Pulmonary artery endothelial cell (primary cell): ENCODE results near the gene ACVRL1. TPM values are rescaled to one million over a fixed set of nuclear protein-coding genes. Genes with fewer than 3 reads are reported as not detected.

ENCODE experiments used
- DNase-seq: peaks from one replicate; pipeline ENCODE4 v3.0.0-alpha.2; 2011; ENCODE audit warnings: low read depth, low spot score
- total RNA-seq: library from RNA; depleted of rRNA; stranded (reverse); fragments of >200 nt; gene quantifications from 2 replicates; pipeline ENCODE4 v1.2.3, GENCODE V29; 2014

The ACVRL1 gene
- total RNA-seq, 1 donor from 2014 or later, result 664 TPM

- no peak for DNase-seq
These were observed 8.6 kb downstream of the ACVRL1 start for GRCh38 chr12:51915951-51916350.

DNA sequence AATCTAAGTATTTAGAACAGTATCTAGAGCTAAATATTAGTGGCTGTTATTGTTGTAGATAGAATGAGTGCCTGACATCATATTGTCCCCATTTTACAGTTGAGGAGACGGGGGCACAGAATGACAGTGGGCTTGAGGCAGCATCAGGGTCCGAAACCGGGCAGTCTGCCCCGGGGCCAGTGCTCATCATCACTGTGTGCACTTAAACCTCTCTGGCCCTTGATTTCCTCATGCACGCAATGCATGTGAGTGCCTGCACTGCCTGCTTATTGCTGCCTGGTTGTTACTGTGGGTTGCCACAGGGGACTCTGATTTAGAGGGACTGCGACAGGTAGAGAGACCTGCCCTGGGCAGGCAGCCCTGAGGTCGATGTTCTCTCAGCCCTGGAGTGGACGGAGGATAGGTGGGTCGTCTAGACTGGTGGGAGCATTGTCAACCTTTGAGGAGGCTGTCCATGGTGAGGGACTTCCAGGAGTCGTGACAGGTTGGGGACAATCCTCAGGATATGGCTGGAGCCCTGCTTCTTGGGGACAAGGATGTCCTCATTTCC, 9.8 kb downstream of the ACVRL1 start:
- DNase-seq, result no peak

GRCh38 chr12:51917746-51918453, 10.6 kb downstream of the ACVRL1 start:
- no peak for DNase-seq

GRCh38 chr12:51920046-51920445, 12.7 kb downstream of the ACVRL1 start:
- no peak for DNase-seq

DNA sequence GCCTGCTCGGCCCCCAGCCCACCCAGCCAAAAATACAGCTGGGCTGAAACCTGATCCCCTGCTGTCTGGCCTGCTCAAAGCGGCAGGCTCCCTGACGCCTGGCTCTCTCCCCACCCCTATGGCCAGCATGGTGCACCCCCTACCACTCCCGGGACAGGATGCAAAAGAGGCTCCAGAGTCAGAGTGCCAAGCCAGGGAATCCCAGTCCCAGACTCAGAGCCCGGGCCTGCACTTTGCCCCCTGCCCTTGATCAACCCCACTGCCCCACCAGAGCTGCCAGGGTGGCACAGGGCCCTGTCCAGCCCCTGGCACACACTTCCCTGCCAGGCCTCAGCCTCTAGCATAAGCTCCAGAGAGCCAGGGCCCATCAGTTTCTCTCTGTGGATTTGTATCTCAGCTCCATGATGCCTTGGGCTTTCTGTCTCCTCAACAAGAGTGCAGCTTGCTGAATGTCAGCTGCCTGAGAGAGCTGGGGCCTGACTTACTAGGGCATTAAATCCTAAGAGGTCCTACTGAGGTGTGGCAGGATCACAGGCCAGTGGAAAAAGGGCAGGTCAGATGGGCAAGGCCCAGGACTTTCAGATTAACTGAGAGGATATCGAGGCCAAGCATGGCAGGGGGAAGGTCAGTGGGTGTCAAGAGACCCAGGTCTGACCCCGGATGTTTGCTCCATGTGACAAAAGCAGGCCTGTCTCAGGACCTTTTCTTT, 13.9 kb downstream of the ACVRL1 start:
- no peak for DNase-seq

- DNase-seq, result no peak
These were observed 14.8 kb downstream of the ACVRL1 start for GRCh38 chr12:51922146-51922545.

DNA sequence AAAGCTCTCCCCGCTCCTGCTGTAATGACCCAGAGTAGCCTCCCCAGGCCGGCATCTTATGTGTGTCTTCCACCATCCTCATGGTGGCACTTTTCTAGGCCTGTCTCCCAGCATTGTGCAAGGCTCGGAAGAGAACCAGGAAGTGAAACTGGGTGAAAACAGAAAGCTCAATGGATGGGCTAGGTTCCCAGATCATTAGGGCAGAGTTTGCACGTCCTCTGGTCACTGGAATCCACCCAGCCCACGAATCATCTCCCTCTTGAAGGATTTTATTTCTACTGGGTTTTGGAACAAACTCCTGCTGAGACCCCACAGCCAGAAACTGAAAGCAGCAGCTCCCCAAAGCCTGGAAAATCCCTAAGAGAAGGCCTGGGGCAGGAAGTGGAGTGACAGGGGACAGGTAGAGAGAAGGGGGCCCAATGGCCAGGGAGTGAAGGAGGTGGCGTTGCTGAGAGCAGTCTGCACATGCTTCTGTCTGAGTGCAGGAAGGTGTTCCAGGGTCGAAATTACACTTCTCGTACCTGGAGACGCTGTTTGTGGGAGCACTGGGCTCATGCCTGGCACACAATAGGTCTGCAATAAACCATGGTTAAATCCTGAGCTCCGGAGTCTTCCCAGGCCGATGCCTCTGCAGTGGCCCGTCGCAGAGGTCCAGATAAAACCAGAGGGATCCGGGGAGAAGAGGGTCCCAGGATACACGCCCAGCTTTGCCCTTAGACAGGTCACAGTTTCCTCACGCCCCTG, 15.6 kb downstream of the ACVRL1 start:
- DNase-seq, result no peak

DNA sequence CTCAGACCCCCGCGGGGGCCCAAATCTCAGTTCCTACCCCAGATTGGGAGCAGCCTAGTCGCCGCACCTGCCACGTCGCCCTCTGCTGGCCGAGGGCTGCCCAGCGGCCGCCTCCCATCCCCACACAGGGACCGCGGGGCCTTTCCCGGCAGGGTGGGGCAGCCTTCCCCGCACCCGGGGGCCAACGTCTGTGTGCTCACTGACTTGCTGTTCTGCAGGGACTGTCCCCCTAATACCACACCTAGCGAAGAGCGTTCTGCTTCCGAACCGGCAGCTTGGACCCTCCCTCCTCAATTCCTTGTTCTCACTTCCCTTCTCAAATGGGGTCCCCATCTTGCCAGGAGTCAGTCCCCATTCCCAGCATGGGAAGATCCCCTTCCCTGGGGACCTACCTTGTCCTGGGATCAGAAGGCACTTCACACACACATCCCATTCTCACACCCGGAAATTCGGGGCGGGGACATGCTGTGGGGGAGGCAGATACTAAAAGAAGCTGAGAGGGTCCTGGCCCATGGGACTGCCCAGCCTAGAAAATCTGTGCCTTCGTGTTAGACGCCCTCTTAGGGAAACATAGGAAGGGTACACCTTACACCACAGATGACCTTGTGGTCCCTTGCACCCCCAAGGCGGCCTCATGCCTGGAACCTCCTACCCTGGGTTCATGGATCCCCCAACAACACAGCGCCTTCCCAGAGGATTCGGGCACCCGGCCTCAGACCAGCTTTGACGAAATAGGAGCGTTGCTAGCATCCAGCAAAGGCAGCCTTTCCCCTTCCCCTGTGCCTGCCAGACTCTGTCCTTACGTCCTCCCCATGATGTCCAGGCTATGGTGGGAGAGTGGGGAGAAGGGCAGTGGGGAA, 16.4 kb downstream of the ACVRL1 start:
- DNase-seq, result no peak

DNA sequence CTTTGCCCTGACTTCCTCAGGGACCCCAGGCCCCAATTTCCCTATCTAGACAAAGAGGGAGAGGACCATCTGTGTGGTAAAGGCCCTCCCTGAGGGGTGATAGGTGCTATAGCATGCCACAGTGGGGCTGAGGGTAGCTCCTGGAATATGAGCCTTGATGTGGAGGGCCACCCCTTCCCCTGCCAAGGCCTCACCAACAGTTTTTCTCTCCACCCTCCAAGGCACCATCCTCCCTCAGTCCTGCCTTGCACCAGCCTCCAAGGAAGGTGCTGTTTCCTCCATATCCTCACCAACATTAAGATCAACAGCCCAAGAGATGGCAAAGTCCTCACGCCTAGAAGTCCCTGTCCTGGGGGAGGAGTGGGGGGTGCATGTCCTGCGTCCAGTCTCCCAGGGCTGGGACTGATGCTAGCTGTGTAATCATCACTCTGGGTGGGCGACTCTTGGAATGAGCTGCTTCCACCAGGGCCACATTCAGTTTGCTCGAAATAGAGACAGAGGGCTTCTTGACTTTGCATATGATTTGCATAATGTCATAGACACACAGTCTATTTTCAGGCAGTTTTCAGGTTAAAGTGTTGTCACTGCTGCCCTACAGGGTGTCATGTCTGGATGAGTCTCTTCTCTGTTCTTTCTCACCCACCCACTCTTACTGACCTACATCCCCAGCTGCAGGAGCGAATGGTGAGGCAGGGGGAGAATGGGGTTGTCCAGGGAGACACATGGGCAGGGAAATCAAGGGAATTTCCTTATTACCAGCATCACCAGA, 17.4 kb downstream of the ACVRL1 start:
- DNase-seq, result no peak

DNA sequence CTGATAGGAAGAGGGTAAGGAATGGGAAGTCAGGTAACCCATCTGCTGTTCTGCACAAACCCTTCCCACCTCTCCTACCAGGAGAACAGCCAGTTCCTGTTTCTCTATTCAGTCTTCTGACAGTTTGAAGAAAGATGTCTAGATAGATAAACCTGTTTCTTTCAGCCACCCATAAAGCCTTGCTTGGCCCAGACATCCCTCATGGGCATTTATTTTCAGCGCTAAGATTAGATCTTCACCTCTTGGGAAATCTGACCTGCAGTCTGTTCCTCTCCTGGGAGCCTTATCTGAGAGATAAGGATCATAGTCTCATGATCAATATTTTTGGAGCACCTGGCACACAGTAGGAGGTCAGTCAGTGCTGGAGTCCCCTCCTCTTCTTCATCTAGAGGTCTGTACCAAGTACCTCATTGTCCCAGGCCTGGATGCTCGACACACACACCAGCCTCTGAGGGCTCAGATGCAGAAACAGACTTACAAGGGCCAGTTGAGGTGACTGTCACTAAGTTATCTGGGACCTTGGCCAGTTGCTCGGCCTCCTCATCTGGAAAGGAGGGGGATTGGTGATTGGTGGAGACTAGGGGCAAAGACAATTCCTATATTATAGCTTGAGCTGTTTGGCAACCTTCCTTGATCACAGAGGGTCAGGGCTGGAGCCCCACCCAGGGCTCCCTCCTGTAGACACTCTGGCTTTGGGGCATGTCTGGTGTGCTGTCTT, 18.2 kb downstream of the ACVRL1 start:
- DNase-seq, result no peak

DNA sequence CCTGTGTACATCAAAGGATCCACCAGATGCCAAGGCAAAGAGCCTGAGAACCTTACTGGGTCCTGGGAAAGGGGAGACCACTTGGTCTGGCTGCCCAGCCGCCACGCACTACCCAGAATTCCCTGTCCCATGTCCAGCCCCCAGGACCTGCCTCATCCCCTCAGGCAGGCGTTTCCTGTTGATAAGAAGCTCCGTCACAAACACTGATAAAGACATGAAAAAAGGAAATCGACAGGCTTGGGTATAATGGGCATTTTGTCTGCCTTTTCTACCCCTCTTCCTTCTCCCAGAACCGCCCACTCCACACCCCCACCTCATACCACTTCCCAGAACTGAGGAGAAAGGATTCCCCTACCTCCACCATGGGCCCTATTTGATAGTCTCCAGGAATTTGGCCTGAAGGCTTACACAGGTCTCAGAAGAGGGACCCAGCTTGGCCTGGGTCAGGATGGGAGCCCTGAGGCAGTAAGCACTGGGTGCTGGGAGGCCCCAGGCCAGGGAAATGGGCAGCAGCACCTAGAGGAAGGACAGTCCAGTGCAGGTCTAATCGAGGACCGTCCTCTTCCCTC, 18.8 kb downstream of the ACVRL1 start:
- DNase-seq, result peak; percentile 94

DNA sequence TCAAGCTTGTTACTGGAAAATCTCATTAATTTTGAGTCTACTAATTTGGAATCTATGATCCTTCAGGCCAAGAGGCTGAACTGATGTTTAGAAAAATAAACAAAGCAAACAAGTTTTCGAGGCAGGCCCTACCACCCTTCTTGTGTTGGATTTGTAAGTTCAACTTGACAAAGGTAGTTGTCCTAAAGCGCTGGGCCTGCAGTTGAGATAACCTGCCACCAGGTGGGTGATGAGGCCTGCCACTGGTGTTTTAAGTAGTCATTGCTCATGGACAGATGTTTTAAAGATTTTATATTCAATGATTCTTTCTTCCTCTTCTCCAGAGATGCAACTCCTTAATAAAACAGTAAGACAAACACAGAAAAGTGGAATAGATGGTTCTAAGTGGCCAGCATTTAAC, 19.4 kb downstream of the ACVRL1 start:
- peak; percentile 45 for DNase-seq

DNA sequence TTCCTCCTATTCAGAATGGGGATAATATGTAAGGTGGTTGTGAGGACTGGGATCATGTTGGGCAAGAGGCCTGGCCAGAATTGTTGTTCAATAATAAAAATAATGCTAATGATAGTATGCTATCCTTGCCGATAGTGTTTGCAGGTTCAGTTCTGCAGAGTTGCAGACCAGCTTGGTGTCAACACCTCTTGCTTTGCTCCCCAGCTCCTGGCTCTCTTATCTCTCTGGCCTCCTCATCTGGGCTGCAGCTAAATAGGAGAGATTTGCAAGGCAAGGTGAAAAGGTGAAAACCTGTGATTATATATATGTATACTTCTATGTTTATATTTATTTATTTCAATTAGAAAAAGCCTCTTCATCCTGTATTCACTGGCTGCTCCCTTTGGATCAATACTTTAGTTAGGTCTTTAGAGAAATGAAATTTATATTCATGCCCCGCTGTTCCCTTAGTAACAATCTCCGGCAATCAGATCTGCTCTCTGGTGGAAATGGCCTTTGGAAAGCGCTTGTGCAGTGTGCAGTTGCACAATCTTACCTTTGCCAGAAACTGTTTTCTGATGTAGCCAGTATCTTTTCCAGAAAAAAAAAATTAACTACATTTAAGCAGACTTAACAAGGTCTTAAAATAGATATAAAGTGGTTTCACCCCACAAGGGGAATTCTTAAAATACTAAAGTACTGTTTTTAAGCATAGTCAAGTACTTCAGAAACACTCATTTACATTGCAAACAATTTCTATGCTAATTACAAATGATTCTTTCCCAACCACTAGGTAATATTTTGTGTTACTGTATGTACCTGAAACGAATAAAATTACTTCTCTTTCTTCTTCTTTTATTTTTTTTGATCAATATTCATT, 25.1 kb downstream of the ACVRL1 start:
- DNase-seq, result no peak

- no peak for DNase-seq
These were observed 26.8 kb downstream of the ACVRL1 start for GRCh38 chr12:51934080-51934479.

DNA sequence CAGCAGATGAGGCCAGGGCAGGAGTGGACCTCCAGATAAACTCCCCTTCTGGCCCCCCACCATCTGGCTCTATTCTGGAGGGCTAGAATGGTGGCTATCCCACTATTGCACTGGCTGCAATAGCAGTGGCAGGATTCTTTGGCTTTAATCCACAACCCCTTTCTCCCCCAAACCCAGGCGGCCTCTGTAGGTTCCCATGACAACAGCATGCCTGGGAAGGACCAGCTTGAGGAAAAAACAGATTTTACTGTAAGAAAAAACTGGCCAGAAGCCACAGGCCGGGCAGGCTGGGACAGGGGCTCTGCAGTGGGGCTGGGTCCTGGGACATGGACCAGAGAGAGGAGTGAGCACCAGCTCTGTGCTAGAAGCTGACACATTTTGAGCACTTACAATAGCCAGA, 30.6 kb downstream of the ACVRL1 start:
- DNase-seq, result no peak

- DNase-seq, result no peak
These were observed 31.4 kb downstream of the ACVRL1 start for GRCh38 chr12:51938726-51939125.

GRCh38 chr12:51941011-51941581, 33.8 kb downstream of the ACVRL1 start:
- no peak for DNase-seq

DNA sequence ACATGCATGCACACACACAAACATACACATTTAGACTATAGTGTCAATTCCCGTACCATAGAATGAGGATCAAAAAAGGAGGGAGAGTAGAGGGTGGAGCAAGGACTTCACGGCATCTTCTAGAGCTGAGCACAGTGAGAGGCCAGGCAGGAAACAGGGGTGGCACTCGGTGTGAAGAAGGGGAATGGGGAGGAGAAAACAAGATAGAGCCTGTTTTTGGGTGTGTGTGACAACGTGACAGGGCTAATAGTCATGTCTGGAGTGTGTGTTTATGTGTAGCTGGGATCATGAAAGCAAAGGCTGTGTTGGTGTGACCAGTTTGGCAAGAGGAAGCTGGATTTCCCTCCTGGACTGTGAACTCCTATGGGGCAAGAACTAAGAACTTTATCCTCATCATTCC, 34.3 kb downstream of the ACVRL1 start:
- no peak for DNase-seq
